Inferior parietal cortex (tissue), 1 donor: ENCODE data around the gene CMKLR1.

Experiments
- DNase-seq: peaks from one replicate; pipeline ENCODE4 v3.0.0-alpha.2; 2016; ENCODE audit errors: extremely low spot score

CMKLR1 gene

DNA sequence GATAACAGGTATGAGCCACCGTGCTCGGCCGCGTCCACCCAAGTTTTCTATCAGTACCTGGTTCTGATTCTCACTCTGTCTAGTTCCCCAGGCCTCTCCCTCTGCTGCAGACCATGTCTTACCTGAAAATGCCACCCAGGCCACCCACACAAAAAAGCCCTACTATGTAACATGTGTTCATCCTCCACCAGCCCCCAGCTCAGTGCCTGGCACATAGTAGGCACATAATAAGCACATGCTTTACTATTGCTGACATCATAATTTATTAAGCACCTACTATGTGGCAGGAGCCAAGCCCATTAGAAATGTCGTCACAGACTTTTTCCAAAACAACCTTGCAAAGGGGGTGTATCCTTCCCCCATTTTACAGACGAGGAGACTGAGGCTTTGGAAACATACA lies 37.8 kb downstream of the CMKLR1 start:
- no peak for DNase-seq

DNA sequence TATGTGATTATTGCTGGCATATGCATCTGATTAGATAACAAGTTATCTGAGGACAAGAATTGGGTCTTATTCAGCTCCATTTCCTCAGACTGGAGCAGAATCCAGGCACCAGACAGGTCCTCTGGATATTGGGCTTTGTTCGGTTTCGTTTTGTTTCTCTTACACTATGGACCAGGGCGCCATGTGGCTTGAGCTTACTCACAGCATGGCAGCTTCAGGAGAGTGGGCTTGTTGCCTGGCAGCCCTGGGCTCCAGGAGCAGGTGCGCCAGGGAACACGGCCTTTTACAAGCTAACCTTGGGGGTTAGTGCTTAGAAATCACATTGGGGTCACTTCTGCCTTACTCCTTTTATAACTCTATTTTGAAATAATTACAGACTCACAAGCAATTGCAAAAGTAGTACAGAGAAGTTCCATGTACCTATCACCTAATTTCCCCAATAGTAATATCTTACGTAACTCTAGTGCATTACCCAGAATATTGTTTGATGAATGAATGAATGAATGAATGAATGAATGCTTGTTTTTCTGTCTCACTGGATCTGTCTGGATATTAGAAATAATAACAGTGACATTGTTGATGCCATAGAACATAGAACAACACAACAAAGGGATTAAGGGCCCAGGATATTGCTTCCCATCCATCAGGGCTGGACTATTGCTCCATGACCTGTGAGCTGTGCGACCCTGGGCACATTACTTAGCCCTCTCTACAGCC lies 39.0 kb downstream of the CMKLR1 start:
- DNase-seq, result no peak

DNA sequence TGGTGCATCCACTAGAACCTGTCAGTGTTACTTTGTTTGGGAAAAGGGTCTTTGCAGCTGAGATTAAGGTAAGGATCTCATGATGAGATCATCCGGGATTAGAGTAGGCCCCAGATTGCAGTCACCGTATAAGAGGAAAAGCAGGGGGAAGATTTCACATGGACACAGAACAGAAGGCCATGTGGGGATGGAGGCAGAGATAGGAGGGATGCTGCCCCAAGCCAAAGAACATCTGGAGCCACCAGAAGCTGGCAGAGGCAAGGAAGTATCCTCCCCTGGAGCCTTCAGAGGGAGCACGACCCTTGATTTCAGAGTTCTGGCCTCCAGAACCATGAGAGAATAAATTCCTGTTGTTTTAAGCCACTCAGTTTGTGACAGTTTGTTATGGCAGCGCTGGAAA lies 39.6 kb downstream of the CMKLR1 start:
- no peak for DNase-seq

DNA sequence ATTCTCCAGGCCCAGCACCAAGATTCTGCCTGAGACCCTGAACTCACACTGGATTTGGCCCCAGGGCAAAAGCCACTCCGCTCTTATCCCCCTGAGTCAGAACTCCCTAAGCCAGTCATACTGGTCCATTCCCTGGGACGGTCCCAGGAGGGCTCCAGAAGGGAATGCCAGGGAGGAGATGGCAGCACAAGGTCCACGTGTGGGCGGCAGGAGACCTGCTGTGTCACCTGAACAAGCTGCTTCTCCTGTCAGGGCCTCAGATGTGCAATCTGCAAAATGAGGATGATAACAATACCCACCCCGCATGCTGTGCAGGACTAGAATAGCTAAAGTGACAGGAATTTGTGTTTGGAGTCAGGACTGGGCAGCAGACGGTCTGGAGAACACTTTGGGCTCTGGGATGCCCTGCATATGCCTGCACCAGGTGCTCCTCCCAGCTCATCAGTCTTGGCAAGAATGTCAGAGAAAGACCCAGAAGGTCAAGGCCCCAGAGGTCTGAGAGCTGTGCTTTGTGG lies 40.3 kb downstream of the CMKLR1 start:
- no peak for DNase-seq

DNA sequence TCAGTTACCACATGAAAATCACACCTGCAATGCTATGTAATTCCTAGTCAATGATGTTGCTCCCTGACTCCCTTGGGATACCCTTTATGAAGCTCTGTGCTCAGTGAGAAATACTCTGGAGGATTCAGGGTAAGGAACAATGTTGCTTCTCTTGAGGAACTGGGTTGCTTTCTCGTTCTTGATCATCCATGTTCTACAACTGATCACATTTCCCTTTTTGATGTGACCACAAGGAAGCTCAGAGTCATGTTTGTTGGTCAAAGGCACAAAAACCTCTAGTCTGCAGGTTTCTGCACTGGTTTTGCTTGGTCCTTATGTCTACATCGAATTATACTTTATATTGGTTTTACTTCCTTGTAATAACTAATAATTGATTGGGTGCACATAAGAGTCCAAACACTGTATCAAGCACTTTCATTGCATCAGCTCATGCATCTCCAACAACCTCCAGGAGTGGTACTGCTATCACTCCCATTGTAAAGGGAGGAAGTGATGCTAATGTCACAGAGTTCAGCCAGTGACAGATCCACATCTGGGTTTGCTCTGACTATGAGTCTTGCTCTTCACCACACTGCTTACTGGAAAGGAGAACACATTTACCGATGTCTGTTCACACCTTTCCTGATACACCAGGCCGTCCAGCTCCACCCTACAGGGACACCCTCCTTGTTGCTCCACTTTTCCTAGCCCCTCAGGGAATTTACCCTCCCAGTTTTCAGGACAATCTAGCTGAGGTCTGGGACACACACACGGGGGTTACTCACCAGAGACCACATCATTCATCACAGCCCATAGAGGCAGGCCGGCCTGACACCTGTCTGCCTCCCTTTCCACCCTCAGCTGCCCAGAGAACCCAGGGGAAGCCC lies 41.0 kb downstream of the CMKLR1 start:
- no peak for DNase-seq

DNA sequence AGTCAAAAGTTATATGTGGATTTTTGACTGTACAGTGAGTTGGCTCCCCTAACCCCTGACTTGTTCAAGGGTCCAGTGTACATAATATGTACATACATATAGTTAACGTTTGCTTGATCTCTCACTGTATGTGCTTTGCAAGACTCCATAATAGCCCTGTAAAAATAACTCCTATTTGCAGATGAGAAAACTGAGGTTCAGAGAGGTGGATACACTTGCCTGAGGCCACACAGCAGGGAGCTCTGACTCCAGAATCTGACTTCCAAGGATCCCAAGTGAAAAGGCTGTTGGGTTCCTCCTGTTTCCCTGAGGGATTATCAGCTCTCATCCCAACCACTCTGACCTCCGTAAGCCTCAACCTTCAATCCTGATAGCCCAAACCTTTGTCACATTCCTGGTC lies 41.7 kb downstream of the CMKLR1 start:
- DNase-seq, result no peak

DNA sequence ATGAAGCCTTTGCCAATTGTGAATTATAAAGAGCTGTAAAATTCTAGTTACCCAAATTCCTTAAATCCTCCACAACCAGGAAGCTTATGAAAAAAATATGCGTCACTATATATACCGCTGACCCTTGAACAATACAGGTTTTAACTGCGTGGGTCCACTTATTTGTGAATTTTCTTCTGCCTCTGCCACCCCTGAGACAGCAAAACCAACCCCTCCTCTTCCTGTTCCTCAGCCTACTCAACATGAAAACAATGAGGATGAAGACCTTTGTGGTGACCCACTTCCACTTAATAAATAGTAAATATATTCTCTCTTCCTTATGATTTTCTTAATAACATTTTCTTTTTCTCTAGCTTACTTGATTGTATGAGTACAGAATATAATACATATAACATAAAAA lies 42.2 kb downstream of the CMKLR1 start:
- no peak for DNase-seq

DNA sequence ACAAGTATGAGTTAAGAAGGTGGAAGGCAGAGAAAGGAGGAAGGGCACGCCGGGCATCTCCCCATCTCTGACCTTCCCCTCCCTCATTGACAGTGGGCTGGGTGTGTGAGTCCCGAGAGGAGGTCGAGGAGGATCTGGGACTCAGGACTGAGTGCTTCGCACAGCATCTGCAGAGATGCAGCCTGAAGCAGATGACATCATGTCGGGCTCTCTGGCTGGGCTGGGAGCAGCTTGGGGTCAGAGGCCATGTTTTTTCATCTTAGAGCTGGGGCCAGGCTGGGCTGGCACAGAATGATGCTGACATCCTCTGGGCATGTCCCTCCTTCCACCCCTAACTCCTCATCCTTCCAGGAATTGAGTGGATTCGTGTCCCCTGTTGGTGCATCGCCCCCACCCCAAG lies 43.5 kb downstream of the CMKLR1 start:
- no peak for DNase-seq

DNA sequence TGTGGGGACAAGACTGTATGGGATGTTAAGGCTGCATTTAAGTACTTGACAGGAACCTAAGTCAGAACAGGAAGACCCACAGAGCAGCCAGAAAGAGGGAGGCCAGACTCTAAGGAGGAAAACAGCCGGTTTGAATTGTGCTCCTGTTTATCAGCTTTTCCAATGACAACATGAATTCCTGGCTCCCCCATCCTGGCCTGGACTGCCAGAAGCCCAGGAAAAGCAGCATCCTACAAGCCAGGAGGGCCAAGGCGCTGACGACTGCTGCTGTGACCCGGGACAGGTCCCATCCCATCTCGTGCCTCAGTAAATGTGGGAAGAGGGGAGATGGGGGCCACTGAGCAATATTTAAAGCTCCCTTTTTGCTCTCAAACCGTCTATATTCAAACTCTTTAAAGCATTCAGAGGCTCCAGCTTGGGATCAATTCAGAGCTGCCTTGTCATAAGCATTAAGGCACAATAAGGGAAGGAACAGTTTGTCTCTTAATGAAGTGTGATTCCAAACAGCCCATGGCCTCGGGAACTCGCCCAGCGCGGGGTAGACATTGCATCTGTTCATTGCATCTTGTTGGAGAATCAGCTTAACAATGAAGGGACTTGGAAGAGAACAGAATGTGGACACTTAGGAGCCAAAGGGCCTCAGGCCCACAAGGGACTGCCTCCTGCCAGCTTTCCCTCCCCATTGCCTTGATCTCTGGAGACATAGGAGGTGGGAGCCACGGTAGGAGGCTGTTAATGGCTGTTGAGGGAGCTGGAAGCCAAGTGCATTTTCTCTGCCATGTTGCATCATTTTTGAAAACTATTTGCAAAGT lies 49.6 kb downstream of the CMKLR1 start:
- DNase-seq, result no peak

DNA sequence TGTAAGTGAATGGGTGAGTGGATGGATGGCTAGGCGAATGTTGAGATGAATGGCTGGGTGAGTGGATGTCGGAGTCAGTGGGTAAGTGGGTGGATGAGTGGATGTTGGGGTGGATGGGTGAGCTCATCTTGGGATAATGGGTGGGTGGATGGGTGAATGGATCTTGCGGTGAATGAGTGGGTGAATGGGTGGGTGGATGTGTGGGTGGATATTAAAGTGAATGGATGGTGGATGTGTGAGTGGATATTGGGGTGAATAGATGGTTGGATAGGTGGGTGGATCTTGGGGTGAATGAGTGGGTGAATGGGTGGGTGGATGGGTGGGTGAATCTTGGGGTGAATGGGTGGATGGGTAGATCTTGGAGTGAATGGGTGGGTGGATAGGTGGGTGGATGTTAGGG lies 51.9 kb downstream of the CMKLR1 start:
- no peak for DNase-seq

DNA sequence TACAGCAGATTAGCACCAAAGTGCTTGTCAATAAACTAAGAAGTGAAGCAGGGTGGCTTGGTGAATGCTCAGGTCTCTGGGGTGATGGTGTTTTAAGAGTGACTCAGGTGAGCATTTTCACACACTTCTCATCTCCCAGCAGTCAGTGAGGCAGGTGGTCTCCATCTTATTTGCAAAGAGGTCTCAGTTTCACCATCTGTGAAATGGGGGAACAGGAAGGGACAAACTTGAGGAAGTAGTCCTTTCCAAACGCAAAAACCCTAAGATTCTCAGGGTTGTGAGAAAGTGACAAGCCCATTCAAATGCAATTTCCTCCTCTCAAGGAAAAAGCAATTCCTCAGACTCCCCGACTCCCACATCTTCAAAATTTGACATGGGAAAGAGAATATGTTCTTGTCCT lies 54.1 kb downstream of the CMKLR1 start:
- no peak for DNase-seq

DNA sequence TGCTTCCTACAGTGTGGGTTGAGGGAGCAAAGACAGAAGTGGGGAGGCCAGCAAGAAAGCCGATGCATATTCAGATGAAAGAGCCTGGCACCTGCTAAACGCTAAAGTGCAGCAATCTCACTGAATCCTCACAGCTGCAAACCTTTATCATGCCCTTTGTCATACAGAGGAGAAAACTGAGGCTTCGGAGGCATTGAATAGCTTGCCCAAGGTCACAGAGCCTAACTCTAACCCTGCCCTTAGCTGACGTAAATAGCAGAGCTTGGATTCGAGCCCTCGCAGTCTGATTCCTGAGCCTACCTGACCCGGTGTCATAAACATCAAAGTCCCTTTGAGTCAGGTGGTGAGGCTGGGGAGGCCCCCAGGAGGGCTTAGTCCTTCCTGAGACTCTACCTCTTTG lies 54.9 kb downstream of the CMKLR1 start:
- DNase-seq, result no peak

DNA sequence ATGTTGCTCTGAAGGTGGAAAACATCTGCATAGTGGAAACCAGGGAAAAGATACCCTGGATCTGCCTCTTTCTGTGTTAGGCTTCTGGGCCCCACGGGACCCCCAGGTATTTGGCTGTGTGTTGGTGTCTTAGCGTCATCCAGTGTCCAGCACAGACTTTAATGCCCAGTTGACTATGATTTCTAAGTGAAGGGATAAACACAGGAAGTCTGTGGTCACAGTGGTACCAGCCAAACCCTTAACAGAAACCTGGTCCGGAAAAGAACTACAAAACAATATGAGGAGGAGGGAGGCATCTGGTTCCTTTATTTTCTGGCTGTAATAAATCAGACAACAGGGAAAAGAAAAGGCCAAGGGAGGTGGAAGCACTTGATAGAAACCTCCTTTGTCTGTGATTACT lies 56.4 kb downstream of the CMKLR1 start:
- DNase-seq, result no peak

DNA sequence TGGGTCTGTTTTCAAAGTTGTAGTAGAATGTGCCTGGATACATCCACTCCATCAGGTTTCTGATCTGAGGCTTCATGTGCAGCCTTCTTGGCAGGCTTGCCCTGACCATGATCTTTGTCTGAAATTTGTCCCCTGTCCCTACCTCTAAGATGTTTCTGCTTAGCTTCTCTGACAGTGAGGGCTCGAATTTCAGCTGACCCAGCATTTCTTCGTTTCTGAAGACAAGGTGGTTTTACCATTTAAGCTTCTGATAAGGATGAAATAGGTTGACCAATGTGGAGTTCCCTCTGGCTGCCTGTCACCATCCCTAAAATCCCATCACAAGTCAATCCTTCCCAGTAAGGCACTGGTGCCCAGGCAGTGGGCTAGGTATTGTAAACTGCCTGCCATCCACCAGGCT lies 57.0 kb downstream of the CMKLR1 start:
- DNase-seq, result no peak

DNA sequence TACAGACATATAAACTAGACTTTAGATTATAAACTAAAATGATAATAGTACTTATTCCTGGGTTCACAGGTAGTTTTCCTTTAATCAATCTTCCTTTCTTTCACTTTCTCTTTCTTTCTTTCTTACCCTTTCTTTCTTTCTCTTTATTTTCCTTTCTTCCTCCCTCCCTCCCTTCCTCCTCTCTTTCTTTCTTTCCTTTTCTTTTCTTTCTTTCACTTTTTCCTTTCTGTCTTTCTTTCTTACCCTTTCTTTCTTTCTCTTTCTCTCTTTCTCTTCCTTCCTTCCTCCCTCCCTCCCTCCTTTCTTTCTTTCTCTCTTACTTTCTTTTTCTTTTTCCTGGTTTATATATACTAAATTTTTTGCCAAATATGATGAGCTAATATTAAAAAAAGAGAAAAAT lies 61.5 kb downstream of the CMKLR1 start:
- DNase-seq, result no peak

DNA sequence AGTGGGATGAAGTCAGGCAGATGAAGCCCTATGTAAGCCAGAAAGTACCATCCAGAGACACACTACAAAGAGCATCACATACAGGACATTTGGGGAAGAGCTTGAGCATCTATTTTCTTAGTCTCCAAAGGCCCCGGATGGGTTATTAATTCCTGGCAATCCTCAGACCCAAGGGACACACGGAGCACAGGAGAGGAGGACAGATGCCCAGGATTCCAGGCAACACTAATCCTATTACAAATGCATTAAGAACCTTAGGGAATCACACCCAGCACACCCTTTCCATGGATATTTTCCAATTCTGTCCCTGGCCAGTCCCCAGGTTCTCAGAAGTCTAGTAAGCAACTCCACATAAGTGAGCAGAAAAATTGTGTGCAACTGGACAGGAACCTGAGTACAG lies 65.9 kb downstream of the CMKLR1 start:
- no peak for DNase-seq

DNA sequence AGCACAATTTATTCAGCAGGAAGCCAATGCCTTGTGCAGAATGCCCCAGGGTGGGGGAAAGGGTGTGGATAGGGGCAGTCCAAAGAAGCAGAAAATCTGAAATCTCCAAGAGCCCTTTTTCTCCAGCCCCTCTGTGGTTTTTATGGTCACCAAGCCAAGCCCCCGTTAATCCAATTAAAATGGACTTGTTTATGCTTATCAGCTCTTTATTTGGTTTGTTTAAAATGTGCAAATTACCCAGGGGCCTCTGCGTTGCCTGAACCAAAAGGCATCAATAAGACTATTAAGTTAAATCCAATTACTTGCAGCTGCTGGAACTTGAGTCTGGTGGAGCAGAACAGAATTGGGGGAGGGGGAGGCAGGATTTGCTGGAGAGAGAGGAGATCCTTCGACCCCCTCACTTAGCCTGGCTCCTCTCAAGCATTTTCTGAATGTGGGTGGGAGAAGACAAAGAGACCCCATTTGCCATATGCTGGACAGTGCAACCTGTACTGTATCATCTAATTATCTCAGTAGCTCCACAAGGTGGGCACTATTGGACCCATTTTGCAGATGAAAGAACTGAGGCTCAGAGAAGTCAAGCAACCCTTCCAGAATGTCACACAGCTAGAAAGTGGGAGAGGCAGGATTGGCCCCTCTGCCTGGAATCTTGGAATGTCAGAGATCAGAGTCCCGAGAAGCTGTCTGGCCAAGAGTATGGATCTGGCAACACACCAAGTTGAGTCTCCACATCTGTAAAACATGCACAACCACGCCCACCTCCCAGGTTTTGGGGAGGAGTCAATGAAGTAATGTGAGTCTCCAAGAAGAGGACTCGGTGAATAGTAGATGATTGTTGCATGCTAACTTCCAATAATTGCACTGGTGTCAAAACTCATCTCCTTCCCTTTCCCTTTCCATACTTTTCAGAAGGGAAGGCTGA lies 66.9 kb downstream of the CMKLR1 start:
- no peak for DNase-seq

DNA sequence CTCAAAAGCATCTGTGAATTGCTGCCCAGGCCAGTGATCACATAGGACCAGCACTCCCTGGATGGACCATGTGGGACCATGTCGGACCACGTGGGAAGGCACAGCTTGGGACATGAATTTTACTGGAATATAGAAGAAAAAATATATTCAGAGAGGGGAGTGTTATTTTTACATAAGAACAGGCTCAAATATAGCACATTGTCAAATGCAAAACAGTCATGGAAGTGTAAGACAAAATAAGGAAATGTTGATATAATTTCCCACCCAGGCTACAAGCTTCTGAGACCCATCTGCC lies 68.3 kb downstream of the CMKLR1 start:
- no peak for DNase-seq

DNA sequence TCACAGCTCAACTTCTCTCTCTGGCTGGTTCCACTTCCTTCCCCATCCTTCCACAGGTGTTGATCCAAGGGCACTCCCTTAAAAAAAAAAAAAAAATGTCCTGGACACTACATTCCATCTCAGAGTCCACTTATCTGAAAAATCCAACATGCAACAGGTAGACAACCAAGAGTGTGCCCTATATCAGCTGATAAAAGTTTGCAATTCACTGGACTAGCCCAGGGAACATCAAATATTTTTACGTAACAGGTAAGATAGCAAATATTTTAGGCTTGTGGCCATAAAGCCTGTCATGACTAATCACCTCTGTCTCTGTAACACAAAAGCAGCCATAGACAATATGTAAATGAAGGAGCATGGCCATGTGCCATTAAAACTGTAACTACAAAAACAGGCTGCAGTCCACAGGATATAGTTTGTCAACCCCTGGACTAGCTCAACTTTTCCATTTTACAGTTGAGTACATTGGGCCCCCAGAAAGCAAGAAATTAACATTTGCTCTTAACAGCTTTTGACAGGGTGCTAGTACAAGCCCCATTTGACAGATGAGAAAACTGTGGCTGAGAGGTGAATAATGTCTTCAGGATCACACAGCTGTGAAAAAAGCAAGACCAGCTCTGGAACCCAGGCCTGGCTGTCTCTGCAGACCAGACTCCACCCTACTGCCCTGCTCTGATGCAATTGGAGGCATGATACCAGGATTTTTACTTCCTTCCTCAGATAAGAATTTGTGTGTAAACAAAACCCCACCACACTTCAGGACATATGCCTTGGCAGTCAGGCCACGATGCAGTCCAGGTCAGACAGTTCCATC lies 68.9 kb downstream of the CMKLR1 start:
- DNase-seq, result no peak

DNA sequence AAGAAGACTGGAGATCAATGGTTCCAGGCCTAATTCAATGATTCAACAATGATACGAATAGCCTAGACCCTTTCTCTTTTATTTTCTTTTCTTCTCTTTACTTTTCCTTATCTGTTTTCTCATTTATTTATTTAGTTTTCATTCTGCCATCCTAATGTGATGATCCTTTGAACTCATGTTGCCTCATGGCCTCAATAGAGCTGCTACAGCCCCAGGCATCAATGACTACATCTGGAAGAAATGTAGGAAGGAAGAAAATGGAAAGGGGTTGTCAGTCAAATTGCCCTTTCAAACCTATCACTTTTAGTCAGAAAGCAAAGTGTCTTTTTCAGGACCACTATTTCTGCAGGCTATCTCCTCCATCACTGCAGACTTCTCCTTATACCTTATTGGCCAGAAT lies 69.9 kb downstream of the CMKLR1 start:
- no peak for DNase-seq

DNA sequence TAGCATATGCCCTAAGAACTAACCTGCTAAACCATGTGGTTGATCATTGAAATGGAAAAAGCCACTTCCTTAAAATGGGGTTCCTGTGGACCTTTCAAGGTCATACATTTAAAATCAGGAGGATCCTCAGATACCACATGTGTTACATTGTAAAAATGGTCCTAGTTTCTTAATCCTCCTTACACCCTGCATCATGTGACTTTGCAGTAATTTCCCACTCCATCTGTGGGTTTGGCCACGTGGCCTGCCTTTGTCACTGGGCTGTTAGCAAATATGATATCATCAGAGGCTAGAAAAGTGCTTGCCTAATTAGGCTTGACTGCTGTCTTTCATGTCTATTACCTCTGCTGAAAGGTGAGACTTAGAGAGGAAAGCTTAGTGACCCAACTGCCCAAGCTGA lies 70.7 kb downstream of the CMKLR1 start:
- no peak for DNase-seq
